ENCODE data around the gene SLC39A5. TPM values are rescaled to one million over a fixed set of nuclear protein-coding genes. Genes with fewer than 3 reads are reported as not detected.
A peak's percentile ranks its signal among the peaks of the same experiment; 100 is the strongest.

The SLC39A5 gene
- total and polyA plus RNA-seq, 2 of the 13 experiments (the other 11 are each of a cell fraction or from before 2014, with no cell fraction given): 59.7 to 101 TPM

DNA sequence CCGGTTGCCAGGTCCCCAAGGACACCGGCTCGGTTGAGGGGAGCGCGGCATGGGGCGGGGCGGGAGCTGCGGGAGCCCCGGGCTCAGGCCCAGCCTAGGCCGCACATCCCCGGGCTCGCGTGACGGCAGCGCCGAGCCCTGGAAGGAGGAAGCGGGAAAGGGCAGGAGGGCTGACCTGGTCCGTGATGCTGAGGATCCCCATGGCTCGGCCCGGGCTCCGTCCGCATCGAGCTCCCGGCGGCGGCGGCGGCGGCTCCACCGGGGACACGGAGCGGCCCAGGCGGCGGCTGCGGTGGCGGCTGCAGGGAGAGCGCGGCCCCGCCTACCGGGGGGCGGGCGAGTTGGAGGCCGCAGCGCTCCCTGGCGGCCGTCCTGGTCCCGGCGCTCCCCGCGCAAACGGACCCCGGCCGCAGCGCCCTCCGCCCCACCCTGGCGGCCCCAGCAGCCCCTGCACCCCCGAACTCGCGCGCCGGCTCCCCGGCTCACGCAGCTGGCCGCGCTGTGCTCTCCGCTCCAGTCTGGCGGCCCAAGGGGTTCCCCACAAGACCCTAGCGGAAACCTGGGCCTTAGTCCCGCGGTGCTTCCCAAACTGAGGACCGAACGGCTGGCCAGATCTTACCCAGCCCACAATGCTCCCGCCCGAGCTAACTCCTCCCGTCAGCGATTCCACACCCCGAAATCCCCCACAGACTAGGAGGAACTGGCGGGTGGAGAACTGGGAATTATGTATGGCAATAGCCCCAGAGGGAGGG, 28.4 kb downstream of the SLC39A5 start, which contains the start of gene ANKRD52 (continued):
- TF ChIP-seq, protein P1, sequence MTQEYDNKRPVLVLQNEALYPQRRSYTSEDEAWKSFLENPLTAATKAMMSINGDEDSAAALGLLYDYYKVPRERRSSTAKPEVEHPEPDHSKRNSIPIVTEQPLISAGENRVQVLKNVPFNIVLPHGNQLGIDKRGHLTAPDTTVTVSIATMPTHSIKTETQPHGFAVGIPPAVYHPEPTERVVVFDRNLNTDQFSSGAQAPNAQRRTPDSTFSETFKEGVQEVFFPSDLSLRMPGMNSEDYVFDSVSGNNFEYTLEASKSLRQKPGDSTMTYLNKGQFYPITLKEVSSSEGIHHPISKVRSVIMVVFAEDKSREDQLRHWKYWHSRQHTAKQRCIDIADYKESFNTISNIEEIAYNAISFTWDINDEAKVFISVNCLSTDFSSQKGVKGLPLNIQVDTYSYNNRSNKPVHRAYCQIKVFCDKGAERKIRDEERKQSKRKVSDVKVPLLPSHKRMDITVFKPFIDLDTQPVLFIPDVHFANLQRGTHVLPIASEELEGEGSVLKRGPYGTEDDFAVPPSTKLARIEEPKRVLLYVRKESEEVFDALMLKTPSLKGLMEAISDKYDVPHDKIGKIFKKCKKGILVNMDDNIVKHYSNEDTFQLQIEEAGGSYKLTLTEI (CRISPR knock-in tag; conservative IDR thresholded peaks at IDR 0.05): no peak
- TF ChIP-seq ESRRA (CRISPR knock-in tag; IDR thresholded peaks at IDR 0.05; ENCODE audit: low read depth): no peak; the same call in 1 of the 2 replicates
- TF ChIP-seq POLR2AphosphoS5 (IDR thresholded peaks at IDR 0.05; ENCODE audit: low read depth, low read length): peak; percentile 53; the same call in 1 of the 2 replicates
- TF ChIP-seq, protein P2, sequence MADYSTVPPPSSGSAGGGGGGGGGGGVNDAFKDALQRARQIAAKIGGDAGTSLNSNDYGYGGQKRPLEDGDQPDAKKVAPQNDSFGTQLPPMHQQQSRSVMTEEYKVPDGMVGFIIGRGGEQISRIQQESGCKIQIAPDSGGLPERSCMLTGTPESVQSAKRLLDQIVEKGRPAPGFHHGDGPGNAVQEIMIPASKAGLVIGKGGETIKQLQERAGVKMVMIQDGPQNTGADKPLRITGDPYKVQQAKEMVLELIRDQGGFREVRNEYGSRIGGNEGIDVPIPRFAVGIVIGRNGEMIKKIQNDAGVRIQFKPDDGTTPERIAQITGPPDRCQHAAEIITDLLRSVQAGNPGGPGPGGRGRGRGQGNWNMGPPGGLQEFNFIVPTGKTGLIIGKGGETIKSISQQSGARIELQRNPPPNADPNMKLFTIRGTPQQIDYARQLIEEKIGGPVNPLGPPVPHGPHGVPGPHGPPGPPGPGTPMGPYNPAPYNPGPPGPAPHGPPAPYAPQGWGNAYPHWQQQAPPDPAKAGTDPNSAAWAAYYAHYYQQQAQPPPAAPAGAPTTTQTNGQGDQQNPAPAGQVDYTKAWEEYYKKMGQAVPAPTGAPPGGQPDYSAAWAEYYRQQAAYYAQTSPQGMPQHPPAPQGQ (CRISPR knock-in tag; IDR thresholded peaks at IDR 0.05; ENCODE audit: borderline replicate concordance): no peak
- TF ChIP-seq WIZ (CRISPR knock-in tag; IDR thresholded peaks at IDR 0.05): 0 out of 2 replicates have a peak, but pooled peaks have one; percentile 44
- TF ChIP-seq, protein P3, sequence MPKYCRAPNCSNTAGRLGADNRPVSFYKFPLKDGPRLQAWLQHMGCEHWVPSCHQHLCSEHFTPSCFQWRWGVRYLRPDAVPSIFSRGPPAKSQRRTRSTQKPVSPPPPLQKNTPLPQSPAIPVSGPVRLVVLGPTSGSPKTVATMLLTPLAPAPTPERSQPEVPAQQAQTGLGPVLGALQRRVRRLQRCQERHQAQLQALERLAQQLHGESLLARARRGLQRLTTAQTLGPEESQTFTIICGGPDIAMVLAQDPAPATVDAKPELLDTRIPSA (CRISPR knock-in tag; IDR thresholded peaks at IDR 0.05; ENCODE audit: borderline replicate concordance): no peak; the same call in 1 of the 2 replicates
- TF ChIP-seq TCF7 (IDR thresholded peaks at IDR 0.05; ENCODE audit: low read depth): no peak
- peak; percentile 88; the same call in 1 of the 2 replicates for TF ChIP-seq SRY (CRISPR knock-in tag; IDR thresholded peaks at IDR 0.05)
- peak; percentile 86 for TF ChIP-seq HES4 (CRISPR knock-in tag; IDR thresholded peaks at IDR 0.05; ENCODE audit: borderline replicate concordance)
- TF ChIP-seq, protein P4, sequence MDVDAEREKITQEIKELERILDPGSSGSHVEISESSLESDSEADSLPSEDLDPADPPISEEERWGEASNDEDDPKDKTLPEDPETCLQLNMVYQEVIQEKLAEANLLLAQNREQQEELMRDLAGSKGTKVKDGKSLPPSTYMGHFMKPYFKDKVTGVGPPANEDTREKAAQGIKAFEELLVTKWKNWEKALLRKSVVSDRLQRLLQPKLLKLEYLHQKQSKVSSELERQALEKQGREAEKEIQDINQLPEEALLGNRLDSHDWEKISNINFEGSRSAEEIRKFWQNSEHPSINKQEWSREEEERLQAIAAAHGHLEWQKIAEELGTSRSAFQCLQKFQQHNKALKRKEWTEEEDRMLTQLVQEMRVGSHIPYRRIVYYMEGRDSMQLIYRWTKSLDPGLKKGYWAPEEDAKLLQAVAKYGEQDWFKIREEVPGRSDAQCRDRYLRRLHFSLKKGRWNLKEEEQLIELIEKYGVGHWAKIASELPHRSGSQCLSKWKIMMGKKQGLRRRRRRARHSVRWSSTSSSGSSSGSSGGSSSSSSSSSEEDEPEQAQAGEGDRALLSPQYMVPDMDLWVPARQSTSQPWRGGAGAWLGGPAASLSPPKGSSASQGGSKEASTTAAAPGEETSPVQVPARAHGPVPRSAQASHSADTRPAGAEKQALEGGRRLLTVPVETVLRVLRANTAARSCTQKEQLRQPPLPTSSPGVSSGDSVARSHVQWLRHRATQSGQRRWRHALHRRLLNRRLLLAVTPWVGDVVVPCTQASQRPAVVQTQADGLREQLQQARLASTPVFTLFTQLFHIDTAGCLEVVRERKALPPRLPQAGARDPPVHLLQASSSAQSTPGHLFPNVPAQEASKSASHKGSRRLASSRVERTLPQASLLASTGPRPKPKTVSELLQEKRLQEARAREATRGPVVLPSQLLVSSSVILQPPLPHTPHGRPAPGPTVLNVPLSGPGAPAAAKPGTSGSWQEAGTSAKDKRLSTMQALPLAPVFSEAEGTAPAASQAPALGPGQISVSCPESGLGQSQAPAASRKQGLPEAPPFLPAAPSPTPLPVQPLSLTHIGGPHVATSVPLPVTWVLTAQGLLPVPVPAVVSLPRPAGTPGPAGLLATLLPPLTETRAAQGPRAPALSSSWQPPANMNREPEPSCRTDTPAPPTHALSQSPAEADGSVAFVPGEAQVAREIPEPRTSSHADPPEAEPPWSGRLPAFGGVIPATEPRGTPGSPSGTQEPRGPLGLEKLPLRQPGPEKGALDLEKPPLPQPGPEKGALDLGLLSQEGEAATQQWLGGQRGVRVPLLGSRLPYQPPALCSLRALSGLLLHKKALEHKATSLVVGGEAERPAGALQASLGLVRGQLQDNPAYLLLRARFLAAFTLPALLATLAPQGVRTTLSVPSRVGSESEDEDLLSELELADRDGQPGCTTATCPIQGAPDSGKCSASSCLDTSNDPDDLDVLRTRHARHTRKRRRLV (CRISPR knock-in tag; IDR thresholded peaks at IDR 0.05): no peak
- no peak; the same call in 1 of the 2 replicates for TF ChIP-seq ZC3H13 (CRISPR knock-in tag; IDR thresholded peaks at IDR 0.05)
- TF ChIP-seq, protein P5, sequence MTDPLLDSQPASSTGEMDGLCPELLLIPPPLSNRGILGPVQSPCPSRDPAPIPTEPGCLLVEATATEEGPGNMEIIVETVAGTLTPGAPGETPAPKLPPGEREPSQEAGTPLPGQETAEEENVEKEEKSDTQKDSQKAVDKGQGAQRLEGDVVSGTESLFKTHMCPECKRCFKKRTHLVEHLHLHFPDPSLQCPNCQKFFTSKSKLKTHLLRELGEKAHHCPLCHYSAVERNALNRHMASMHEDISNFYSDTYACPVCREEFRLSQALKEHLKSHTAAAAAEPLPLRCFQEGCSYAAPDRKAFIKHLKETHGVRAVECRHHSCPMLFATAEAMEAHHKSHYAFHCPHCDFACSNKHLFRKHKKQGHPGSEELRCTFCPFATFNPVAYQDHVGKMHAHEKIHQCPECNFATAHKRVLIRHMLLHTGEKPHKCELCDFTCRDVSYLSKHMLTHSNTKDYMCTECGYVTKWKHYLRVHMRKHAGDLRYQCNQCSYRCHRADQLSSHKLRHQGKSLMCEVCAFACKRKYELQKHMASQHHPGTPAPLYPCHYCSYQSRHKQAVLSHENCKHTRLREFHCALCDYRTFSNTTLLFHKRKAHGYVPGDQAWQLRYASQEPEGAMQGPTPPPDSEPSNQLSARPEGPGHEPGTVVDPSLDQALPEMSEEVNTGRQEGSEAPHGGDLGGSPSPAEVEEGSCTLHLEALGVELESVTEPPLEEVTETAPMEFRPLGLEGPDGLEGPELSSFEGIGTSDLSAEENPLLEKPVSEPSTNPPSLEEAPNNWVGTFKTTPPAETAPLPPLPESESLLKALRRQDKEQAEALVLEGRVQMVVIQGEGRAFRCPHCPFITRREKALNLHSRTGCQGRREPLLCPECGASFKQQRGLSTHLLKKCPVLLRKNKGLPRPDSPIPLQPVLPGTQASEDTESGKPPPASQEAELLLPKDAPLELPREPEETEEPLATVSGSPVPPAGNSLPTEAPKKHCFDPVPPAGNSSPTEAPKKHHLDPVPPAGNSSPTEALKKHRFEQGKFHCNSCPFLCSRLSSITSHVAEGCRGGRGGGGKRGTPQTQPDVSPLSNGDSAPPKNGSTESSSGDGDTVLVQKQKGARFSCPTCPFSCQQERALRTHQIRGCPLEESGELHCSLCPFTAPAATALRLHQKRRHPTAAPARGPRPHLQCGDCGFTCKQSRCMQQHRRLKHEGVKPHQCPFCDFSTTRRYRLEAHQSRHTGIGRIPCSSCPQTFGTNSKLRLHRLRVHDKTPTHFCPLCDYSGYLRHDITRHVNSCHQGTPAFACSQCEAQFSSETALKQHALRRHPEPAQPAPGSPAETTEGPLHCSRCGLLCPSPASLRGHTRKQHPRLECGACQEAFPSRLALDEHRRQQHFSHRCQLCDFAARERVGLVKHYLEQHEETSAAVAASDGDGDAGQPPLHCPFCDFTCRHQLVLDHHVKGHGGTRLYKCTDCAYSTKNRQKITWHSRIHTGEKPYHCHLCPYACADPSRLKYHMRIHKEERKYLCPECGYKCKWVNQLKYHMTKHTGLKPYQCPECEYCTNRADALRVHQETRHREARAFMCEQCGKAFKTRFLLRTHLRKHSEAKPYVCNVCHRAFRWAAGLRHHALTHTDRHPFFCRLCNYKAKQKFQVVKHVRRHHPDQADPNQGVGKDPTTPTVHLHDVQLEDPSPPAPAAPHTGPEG (CRISPR knock-in tag; IDR thresholded peaks at IDR 0.05): peak; percentile 76

All from HepG2 (cell line).